Kidney (tissue), 14 donors: ENCODE results near the gene SH2B2. TPM values are rescaled to one million over a fixed set of nuclear protein-coding genes. Genes with fewer than 3 reads are reported as not detected.

Source experiments
- DNase-seq, 5 donors: peaks; one replicate each; pipeline ENCODE4 v3.0.0-alpha.2; 2013 to 2020
- FAIRE-seq: peaks from 2 replicates; lab custom pipeline; 2012; peaks lifted over from hg19 to GRCh38; lab: Jason Lieb, UNC
- H3K27ac ChIP-seq, 2 donors: one replicate each; pipeline ENCODE4 v1.7.0; 2013; ENCODE audit warnings: low read depth in 2 of 2, low read length in 2 of 2, inconsistent platforms in 1 of 2
- H3K27me3 ChIP-seq: one replicate; pipeline ENCODE4 v1.7.1; 2013; ENCODE audit warnings: low read length, inconsistent platforms; ENCODE audit not compliant: control insufficient read depth, insufficient read depth
- H3K36me3 ChIP-seq, 3 donors: one replicate each; pipeline versions ENCODE4 v1.7.0 to v1.7.1; 2013; ENCODE audit warnings: low read length in 3 of 3, control low read depth in 1 of 3, inconsistent platforms in 1 of 3; ENCODE audit not compliant: insufficient read depth in 3 of 3, control insufficient read depth in 2 of 3
- H3K4me1 ChIP-seq, 3 donors: one replicate each; pipeline versions ENCODE4 v1.7.0 to v1.7.1; 2013; ENCODE audit warnings: low read length in 3 of 3, inconsistent platforms in 1 of 3, low read depth in 1 of 3; ENCODE audit not compliant: control insufficient read depth in 2 of 3, insufficient read depth in 2 of 3
- H3K4me3 ChIP-seq, 3 donors: one replicate each; pipeline versions ENCODE4 v1.7.0 to v1.8.1; 2013; ENCODE audit warnings: low read length in 3 of 3, control low read depth in 1 of 3, inconsistent platforms in 1 of 3
- H3K9ac ChIP-seq, 3 donors: one replicate each; pipeline versions ENCODE4 v1.7.0 to v1.7.1; 2013; ENCODE audit warnings: low read length in 3 of 3, control low read depth in 1 of 3, inconsistent platforms in 1 of 3
- H3K9me3 ChIP-seq, 3 donors: one replicate each; pipeline versions ENCODE4 v1.7.0 to v1.7.1; 2013; ENCODE audit warnings: low read length in 3 of 3, control low read depth in 1 of 3, inconsistent platforms in 1 of 3; ENCODE audit not compliant: control insufficient read depth in 2 of 3, insufficient read depth in 1 of 3
- CTCF ChIP-seq: IDR thresholded peaks from 3 replicates; pipeline ENCODE4 v1.5.1; 2012; ENCODE audit warnings: mild to moderate bottlenecking, moderate library complexity, borderline replicate concordance; ENCODE audit not compliant: insufficient read depth; ENCODE audit errors: extremely low read depth
- intact Hi-C: fragments of 100-400 bp; cut with DNase I; formaldehyde crosslinking; loops from one replicate; pipeline ENCODE4 v1.11.1; 2022
- polyA plus RNA-seq: library from polyadenylated mRNA; stranded (reverse); fragments of 350-450 nt; fragmentation: Illumina TruSeq; extraction: RNeasy Lipid Tissue Mini Kit (QIAGEN cat#74804); gene quantifications from one replicate; pipeline ENCODE4 v1.2.3, GENCODE V29; 2014; ENCODE audit warnings: low read depth, low replicate concordance; ENCODE audit not compliant: insufficient read depth
- total RNA-seq: library from RNA; stranded (reverse); fragmentation: NEBNext Ultra II Directional; extraction: Animal tissue kit (Norgen Biotek cat#: 25700); gene quantifications from one replicate; pipeline ENCODE4 v1.2.1, GENCODE V29; 2021
- donor health status: control.
- donor health status: control.
- donor health status: control.
- donor health status: control.
- donor health status: control.
- donor health status: DM: yes; HTN: yes; CAD: no.
- donor health status: Normal renal cell carcinoma (clear cell type).

SH2B2 gene
- total and polyA plus RNA-seq, 2 donors from 2014 or later, result 4.5 to 11.0 TPM

DNA sequence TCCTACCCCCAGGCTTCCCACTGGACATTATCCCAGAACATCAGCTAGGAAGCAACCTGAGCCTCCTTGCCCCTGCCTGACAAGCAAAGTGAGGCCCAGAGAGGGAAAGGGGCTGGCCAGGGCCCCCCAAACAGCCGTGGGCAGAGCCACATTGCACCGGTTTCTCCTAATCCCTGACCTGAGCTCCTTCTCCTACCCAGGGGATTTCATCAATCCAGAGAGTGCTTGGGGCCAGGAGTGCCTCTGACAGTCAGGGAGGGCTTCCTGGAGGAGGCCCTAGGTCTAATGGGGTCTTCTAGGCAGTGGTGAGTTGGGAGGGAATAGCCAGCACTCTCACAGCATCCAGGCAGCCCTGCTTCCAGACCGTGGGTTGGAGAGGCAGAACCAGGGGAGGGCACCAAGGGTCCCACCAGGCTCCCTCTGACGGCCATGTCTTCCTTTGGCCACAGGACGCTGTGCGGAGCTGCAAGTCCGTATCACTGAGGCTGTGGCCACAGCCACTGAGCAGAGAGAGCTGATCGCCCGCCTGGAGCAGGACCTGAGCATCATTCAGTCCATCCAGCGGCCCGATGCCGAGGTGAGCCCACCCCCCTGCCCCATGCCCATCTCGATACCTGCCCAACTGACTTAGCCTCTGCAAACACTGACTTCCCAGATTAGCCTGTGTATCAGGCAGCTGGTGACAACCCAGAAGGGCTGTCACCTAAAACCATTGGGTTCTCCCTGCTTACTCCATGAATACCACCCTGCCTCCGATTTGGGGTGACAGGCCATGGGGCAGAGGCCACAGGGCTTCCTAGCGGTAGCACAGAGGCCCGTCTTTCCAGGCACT lies 13.5 kb upstream of the SH2B2 start:
- Histone ChIP-seq H3K27me3 (no peaks in the 10 kb centered on the region), H3K9me3 (no peaks in the 10 kb centered on the region), H3K9ac (no peak overlapping the region), H3K4me3 (no peak overlapping the region), H3K4me1 (no peaks in the 10 kb centered on the region), H3K27ac (no peak overlapping the region), H3K36me3 (no peaks in the 10 kb centered on the region)
- FAIRE-seq (no peak), DNase-seq (peak in 1 of 5 donors; percentile 47)
- TF ChIP-seq CTCF, result no peak
- intact Hi-C loops, result no loop called here

- no peaks in the 10 kb centered on the region for H3K9me3 ChIP-seq
- H3K4me1 ChIP-seq, result no peaks in the 10 kb centered on the region
- TF ChIP-seq CTCF, result no peak
- intact Hi-C loops, result no loop called here
- no peak overlapping the region for H3K4me3 ChIP-seq
- H3K9ac ChIP-seq, result no peak overlapping the region
- FAIRE-seq (no peak), DNase-seq (peak in 2 of 5 donors; percentile 43 to 73)
- no peaks in the 10 kb centered on the region for H3K36me3 ChIP-seq
- no peak overlapping the region for H3K27ac ChIP-seq
- no peaks in the 10 kb centered on the region for H3K27me3 ChIP-seq
Observed at GRCh38 chr7:102273749-102274712, 12.6 kb upstream of the SH2B2 start.

GRCh38 chr7:102275123-102275703 lies 11.5 kb upstream of the SH2B2 start:
- H3K4me1 ChIP-seq, result no peaks in the 10 kb centered on the region
- no peaks in the 10 kb centered on the region for H3K27me3 ChIP-seq
- H3K27ac ChIP-seq, result no peak overlapping the region
- TF ChIP-seq CTCF, result no peak
- H3K36me3 ChIP-seq, result no peaks in the 10 kb centered on the region
- intact Hi-C loops, result loop anchor here (5.0 kb wide), 1 partner anchor 117 kb away; no protein-coding TSS in a partner anchor
- DNase-seq, result peak in 1 of 5 donors; percentile 35
- no peak overlapping the region for H3K4me3 ChIP-seq
- no peaks in the 10 kb centered on the region for H3K9me3 ChIP-seq
- H3K9ac ChIP-seq, result no peak overlapping the region
- no peak for FAIRE-seq
